Measurements from ENCODE around the gene PLXNB1.
"Not testable (repeated sequence)": the region's sequence is repeated elsewhere in the genome, so short reads cannot be mapped to it uniquely, and the experiment has no call there.

Gene PLXNB1

GRCh38 chr3:48461767-48462166 lies 31.9 kb upstream of the PLXNB1 start:
- DNase-seq = not testable (repeated sequence)

GRCh38 chr3:48460517-48460902 lies 30.6 kb upstream of the PLXNB1 start:
- DNase-seq = no peak

- no peak for DNase-seq
Measured at GRCh38 chr3:48459773-48460516, 30.1 kb upstream of the PLXNB1 start.

- no peak for DNase-seq
Measured at GRCh38 chr3:48459331-48459730, 29.4 kb upstream of the PLXNB1 start.

DNA sequence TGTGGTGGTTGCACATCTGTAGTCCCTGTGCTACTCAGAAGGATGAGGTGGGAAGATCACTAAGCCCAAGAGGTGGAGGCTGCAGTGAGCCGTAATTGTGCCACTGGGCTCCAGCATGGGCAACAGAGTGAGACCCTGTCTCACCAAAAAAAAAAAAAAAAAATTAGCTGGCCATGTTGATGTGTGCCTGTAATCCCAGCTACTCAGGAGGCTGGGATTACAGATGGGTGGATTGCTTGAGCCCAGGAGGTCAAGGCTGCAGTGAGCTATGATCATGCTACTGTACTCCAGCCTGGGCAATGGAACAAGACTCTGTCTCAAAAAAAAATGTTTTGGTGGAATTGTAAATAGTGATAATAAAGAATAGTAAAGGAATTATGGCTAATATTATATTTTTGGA lies 26.6 kb upstream of the PLXNB1 start:
- no peak for DNase-seq

DNA sequence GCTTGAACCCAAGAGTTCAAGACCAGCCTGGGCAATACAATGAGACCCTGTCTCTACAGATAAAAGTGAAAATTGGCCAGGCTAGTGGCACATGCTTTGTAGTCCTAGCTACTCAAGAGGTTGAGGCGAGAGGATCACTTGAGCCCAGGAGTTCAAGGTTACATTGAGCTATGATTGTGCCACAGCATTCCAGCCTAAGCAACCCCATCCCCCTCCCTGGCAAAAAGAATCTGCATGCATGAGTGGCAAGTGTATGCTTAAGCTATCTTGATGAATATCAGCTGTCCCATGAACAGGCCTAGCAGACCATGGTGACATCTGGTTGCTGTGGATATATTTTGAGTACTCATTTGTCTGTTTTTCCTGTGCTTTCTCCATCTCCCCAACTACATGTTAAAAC lies 21.4 kb upstream of the PLXNB1 start:
- no peak for DNase-seq

GRCh38 chr3:48446425-48447193 lies 16.7 kb upstream of the PLXNB1 start, which contains the start of gene ATRIP:
Gene ATRIP, plus strand, starts transcription at chr3:48446737. Its CDS starts 109 bp downstream, at chr3:48446846.
- DNase-seq = peak; percentile 93

- no peak for DNase-seq
Measured at GRCh38 chr3:48446043-48446424, 16.1 kb upstream of the PLXNB1 start.

- DNase-seq = no peak
Measured at GRCh38 chr3:48445277-48445882, 15.5 kb upstream of the PLXNB1 start.

GRCh38 chr3:48441940-48442339 lies 12.1 kb upstream of the PLXNB1 start:
- no peak for DNase-seq

- DNase-seq = no peak
Measured at GRCh38 chr3:48440590-48440958, 10.7 kb upstream of the PLXNB1 start.

DNA sequence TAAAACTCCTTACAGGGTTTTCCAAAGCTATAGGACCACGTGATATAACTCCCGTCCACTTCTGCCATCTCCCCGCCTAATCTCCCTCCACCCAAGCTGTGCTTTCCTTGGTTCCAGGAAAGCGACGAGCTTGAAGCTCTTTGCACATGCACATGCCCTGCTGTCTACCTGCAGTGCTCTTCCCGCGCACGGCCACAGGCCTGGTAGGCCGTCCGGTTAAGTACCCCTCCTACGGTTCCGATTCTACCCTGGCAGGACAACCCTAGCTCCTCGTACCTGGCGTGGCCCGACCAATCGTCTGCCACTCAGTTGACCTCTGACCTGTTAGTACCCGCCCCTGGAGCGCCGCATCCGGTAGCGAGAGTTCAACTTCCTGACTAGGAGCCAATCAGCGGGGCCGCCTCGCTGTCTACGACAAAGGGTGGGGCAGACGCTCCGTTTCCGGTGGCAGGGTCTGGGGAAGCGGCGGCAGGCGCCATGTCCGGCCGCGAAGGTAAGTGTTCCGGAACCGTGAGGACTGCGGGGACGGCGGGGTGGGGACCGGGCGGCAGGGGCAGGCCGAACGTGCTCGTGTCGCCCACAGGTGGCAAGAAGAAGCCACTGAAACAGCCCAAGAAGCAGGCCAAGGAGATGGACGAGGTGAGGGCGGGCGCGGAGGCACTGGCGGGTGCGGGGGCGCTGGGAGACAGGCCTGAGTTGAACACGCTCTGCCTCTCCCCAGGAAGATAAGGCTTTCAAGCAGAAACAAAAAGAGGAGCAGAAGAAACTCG lies 10.1 kb upstream of the PLXNB1 start, which contains the start of the genes CCDC51 and TMA7:
TSS of gene CCDC51 (minus strand) at position 300 of the 770 bp plus-strand sequence. CDS start 4,991 bp downstream, outside the sequence.
TSS of gene TMA7 (plus strand) at position 438 of the 770 bp plus-strand sequence. CDS start at position 478, 40 bp downstream.
- peak; percentile 100 for DNase-seq

GRCh38 chr3:48437812-48438211 lies 7.9 kb upstream of the PLXNB1 start:
- no peak for DNase-seq

DNA sequence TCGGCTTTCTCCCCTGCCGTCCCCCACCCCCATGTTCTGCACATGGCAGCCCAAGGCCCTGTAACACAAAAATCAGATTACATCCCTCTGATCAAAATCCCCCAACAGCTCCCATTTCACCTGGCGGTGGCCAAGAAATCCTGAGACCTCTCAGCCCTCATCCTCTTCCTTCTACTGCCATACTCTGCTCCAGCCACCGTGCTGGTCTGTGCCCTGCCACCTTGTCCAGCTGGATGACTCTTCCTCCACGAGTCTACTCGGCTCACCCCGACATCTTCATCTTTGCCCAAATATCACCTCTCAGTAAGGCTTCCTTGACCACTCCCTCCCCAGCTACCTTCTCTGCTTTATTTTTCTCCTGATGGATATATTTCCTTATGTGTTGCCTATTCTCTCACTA lies 7.0 kb upstream of the PLXNB1 start:
- DNase-seq = no peak

GRCh38 chr3:48436477-48436787 lies 6.5 kb upstream of the PLXNB1 start:
- no peak for DNase-seq

- peak; percentile 89 for DNase-seq
Measured at GRCh38 chr3:48435774-48436476, 6.0 kb upstream of the PLXNB1 start.

GRCh38 chr3:48435223-48435595 lies 5.3 kb upstream of the PLXNB1 start:
- DNase-seq = no peak

DNA sequence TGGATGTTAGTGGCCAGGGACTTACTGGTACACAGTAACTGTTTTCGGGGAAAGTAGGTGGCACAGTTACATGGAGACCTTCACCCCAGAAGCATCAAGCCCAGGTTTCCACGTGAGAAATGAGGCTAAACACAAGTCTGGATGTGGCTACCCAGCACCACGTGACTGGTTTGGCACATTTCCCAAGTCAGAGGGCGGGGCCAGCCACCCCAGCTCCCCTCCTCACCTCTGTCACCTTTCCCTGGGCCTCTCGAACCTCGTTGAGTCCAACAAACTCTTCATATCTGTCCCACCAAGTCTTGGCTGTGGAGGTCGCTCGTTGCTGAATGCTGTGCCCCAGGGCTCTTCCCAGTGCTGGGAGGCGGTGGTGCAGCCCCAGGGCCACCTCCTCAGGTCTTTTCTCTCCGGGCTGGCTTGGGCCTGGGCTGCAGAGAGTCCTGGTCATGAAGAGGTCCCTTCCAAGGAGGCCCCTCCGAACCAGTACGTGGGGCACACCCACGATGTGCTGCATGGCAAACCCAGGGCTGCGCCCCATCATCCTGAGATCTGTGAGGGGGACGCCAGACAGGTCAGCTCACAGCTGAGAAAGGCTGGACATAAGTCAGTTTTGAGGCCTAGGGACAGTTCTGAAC lies 4.8 kb upstream of the PLXNB1 start:
- DNase-seq = no peak

GRCh38 chr3:48433472-48434118 lies 3.7 kb upstream of the PLXNB1 start:
- DNase-seq = no peak

- no peak for DNase-seq
Measured at GRCh38 chr3:48432411-48433371, 2.8 kb upstream of the PLXNB1 start.
